Measurements from ENCODE around the gene C6orf120. TPM values are rescaled to one million over a fixed set of nuclear protein-coding genes. Genes with fewer than 3 reads are reported as not detected.

C6orf120 gene
- 15.2 and 22.7 TPM in 2 replicates for total RNA-seq

DNA sequence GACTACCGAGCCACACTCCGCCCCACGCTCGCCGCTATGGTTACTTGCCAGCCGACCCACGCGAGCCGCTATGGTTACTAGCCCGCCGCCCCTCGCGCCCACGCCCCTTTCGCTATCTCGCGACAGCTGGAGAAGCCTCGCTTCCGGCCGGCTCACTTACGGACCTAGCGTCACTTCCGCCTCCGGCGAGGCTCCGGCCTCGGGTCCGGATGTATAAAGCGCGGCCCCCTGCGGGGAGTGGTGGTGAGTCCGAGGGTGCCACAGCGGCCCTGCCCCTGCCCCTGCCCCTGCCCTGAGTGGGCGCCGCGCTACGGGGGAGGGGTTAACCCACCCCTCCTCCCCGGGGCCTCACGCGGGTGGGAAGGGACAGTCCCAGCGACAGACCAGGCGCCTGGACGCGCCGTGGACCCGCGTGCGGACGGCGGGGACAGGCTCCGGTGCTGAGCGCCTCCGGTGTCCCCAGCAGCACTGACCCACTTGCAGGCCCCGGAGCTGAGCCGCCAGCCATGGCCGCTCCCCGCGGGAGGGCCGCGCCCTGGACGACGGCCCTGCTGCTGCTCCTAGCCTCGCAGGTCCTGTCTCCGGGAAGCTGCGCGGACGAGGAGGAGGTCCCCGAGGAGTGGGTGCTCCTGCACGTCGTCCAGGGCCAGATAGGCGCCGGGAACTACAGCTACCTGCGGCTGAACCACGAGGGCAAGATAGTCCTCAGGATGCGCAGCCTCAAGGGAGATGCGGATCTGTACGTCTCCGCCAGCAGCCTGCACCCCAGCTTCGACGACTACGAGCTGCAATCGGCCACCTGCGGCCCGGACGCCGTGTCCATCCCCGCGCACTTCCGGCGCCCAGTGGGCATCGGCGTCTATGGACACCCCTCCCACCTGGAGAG lies at the start of gene C6orf120, which contains the start of gene WDR27:
TSS of gene C6orf120 (plus strand) at position 173 of the 886 bp plus-strand sequence. CDS start at position 507, 334 bp downstream.
TSS of gene WDR27 (minus strand) at position 76 of the 886 bp plus-strand sequence. CDS start 13,024 bp downstream, outside the sequence.

DNA sequence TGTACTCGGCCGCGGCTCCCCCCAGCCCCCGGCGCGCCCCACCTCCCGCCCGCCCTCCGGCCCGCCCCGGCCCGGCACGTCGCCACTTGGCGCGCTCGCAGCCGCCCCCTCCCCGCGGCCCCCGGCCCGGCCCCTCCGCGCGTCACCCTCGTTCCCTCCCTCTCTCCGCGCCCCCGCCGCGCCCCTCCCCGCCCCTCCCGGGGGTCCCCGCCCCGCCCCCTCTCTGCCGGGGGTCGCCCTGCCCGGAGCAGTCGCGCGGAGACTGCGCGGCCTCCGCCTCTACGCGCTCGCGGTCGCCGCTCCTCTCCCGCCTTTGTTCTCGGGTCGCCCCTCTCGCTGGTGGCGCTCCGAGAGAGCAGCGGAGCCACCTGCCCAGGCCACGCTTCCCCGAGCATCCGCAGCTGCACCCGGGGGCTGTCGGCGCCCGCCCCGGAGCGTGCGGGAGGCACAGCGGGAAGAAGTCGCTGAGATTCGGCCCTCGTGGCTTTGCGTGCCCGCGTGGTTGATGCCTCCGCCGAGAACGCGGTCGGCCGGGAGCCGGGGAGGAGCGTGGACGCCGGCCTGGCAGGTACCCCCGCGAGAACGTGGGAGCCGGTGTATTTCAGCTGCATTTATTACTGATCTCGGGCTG lies 22.7 kb downstream of the C6orf120 start, which contains the start of gene PHF10:
TSS of gene PHF10 (minus strand) at position 7 of the 631 bp plus-strand sequence. CDS start 569 bp downstream, outside the sequence.

DNA sequence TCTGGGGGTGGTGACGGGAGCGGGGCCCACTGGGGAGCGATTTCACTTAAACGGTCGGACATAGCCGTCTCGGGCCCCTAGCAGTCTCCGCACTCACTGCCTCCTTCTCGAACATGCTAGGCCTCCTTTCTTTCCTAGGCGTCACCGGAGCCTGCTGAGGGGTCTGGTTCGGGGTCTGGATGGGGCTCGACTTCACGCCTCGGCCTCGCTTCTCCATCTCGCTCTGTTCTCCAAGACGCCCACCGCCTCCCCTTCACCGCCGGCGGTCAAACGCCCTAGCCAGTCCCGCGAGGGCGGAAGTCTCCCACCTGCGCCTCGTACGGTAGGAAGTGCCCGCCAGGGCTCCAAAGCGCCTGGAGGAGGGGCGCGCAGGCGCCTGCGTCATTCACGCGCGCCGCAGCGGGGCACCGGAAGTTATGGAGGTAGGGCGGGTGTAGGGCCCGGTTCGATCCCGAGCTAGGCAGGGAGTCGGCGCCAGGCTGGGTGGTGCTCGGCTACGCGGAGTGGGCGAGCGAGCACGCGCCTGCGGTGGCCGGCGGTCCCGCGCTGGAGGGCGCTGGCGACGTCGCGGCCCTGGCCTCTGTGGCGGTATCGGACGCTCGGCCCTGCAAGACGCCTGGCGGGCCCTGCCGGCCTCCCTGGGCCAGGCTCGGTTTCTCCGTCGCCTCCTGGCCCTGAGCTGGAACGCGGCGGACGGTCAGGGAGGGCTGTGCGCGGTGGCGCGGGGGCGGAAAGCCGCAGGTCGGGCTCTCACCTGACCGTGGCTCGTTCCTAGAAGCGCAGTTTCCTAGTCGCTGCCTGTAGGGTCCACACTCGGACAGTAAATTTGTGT lies 49.5 kb downstream of the C6orf120 start, which contains the start of the genes DYNLT2 and ERMARD:
TSS of gene DYNLT2 (minus strand) at position 331 of the 832 bp plus-strand sequence. CDS start at position 217, 114 bp downstream.
TSS of gene ERMARD (plus strand) at position 381 of the 832 bp plus-strand sequence. CDS start at position 417, 36 bp downstream.

Other genes starting within 250 kb of the C6orf120 start
- 21.9 and 41.0 TPM in 2 replicates for gene WDR27, start 97 bp upstream of the C6orf120 start, total RNA-seq
- gene PHF10, start 22.4 kb downstream of the C6orf120 start, total RNA-seq, result 31.7 and 53.7 TPM in 2 replicates
- gene DYNLT2, start 49.4 kb downstream of the C6orf120 start, total RNA-seq, result 0.81 and 0.88 TPM in 2 replicates
- 13.6 and 24.4 TPM in 2 replicates for gene ERMARD, start 49.5 kb downstream of the C6orf120 start, total RNA-seq

Data from bladder microvascular endothelial cell (primary cell).